ENCODE results near the gene GALNT2.

The GALNT2 gene

DNA sequence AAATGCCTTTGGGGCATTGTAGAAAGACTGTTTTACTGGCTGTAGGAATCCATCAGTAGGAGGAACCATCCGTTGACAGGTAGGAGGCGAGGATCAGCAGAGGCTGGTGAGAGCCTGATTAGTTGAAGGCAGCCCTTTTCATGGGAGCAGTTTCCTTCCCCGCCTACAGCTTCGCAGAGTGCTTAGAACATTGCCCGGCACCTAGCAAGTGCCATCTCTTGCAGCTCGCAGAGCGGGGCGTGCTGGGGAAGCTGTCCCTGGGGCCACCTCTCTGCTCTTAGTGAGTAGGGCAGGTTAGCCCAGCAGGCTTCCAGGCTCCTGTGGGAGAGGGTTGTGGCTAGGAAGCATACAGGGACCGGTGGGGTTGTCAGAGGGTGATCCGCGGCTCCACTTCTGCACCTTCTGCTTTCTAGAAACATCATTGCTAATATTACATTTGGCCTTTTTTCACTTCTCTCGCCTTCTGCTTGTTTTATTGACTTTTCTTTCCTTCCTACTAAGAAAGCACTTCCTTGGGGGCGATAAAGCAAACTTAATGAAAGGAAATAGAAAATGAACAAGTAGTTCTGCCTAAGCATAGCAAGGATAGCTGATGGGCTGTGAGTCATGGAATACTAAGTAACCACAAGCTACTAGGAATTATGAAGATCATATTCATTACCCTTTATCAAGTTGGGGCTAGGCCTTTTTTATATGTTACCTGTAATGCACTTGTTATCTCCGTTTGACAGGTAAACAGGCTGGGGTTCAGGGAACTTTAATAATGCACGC, 176.7 kb downstream of the GALNT2 start:
- DNase-seq = no peak

DNA sequence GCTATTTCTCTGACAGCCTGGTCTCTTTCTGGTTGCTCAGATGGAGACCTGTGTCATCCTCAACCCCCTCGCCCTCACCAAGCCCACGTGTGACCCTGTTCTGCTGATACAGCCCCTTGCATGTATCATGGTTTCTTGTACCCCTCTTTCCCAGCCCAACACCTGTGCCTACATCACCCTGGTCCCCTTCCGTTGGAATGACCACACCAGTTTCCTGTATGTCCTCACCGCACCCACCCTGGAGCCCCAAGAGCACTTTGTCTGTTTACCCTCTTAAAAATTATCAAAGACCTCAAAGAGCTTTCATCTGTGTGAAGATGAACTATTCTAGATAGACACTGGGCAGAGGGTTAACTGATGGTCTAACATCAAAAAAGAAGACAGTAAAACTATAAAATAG, 179.5 kb downstream of the GALNT2 start:
- no peak for DNase-seq

DNA sequence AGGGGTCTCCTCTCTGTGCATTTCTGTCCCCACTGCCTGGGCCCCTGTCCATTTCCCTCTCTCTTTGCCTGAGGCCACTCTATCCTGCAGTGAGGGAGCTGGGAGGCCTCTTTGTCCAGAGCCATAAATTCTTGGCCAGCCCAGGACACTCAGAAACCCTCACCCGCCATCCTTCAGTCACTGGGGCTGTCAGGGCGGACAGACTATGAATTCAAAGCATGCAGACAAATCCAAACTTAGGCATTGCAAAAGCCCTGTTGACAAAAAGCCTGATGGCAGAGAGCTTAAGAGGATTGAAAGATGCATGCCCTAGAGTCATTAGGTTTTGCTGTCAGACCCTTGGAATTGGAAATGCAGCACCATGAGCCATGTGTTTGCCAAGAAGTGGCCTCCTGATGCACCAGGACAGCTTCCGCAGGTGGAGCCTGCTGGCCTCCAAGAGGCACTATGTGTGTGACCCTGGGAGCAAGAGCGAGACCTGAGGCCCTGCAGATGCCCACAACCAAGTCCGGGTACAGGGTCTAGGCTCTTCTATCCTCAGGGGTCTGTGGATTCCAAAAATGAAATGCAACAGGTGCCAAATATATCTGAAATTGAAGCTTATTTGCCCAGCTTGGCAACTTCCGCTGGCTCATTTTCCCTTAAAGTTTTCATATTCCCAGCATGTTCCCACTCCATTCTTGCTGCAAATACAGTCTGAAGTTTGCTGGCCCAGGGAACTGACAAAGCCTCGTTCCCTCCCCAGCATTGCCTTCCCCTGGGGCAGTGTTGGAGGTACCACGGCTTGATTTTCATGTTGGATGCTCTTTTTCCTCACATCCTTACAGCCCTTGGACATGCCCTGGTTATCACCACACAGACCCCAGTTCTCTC, 181.2 kb downstream of the GALNT2 start:
- DNase-seq = no peak

DNA sequence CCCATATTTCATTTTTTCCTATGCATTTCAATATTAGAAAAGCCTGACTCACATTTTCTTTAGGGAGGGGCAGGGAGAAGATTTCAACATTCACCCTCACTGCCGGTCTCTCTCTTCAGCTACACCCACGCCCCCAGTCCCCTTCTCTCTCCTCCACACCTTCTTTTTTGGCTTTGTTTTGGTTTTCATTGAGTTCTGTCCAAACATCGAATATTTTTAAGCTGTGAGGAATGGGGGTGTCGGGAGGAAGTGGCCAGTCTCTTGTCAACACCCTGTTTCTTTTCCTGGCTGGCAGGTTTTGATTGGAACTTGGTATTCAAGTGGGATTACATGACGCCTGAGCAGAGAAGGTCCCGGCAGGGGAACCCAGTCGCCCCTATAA, 181.8 kb downstream of the GALNT2 start:
- no peak for DNase-seq

DNA sequence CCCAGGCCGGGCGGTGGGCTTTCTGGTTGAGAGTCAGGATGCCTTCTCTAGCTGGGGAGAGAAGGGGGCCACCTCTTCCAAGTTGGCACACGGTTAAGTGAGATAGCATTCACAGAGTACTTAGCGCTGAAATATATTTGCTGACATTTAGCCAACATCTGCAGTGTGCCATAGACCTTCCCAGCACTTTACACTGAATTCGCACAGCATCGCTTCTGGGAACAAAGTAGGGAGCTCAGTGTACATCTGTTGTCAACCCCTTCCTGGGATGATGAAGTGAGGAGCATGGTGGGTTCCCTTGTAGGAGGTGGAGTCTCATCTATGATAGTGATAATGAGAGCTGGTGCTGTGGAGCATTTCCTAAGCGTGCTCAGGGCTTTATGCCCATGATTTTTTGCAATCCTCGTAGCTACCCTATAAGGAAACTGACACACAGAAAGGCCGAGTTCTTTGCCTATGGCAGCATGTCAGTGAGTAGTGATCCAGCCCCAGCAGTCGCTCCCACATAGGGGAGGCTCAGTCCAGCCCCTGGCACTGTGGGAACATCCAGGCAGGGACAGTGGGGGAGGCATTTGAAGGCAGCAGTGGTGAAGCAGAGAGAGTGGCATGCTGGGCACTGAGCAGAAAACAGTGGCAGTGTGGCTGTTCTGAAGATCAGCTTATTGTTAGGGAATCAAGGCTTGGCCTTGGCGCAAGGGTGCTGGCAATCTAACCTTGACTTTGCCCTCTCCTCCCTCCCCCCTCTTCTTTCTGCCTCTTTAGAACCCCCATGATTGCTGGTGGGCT, 182.8 kb downstream of the GALNT2 start:
- DNase-seq = no peak

DNA sequence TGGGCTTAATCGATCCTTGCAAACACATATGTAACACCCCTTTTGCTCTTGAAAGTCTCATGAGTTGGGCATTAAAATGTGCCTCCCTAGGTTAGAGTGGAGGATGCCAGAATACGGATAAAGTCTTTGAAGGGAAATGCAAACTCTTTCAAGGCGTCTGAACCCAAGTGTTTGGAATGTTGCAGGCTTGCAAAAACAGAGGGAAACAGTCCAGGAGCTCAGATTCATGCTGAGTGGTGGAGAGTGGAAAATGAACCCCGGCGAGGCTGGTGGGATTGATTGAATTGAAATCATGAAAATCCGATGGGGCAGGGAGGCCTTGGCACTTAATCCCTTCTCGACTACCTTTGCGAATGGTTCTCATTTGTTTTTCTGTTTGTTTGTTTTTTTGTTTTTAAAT, 183.6 kb downstream of the GALNT2 start:
- no peak for DNase-seq

DNA sequence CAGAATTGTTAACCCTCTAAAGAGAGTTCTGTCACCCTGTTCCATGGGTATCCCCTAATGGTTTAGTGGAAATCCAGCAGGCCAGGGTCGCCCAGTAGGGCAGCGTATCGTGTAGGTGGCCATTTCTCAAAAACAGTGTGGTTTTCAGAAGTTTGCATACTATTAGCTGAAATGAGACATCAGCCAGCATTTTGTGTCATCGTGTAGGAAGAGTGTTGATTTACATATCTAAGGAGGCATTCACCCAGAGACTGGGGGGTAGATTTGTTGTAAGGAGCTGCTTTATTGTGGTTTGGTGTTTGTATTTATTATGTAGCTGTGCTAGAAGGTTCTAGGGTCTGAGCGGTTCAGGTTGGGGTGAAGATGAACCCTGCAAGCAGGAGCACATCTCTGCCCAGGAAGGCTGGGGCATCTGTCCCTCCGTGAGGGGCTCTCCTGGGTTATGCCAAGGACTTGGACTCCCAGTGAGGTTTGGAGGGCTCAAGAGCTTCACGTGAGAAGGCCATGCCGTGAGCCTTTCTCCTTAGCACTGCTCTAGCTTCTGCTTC, 184.7 kb downstream of the GALNT2 start:
- no peak for DNase-seq

DNA sequence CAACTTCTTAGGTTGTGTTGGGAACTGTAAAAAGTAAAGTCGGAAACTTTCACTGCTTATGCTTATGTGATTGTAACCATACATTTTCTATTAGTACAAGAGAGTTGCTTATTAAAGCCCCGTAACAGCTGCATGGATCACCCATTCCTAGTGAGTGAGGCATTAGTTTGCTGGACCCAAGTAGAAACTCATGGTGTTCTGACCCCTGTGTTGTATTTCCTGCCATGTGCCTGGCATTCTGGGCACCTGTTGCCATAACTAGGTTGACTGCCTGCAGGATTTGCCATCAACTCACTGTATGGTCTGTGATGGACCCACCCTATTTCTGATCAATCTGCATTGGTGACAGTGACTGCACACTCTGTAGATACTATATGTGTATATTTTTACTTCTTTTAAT, 186.1 kb downstream of the GALNT2 start:
- no peak for DNase-seq

DNA sequence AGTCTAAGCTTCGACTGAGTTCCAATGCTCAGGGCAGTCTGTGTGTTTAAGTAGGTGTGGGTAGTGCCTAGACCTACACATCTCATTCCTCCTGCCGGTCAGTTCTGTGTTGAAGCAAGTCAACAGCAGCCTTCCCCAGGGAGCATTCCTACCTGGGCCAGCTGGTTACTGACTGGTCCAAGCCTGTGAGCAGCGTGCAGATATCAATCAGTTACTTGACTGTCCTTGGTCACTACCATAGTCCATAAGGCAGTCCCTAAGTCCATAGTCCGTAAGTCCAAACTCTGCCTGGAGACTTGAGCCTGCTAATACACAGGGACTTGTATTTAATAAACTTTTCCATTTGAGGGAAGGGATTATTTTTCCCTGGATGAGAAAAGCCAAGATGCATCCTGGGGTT, 187.2 kb downstream of the GALNT2 start:
- DNase-seq = no peak

DNA sequence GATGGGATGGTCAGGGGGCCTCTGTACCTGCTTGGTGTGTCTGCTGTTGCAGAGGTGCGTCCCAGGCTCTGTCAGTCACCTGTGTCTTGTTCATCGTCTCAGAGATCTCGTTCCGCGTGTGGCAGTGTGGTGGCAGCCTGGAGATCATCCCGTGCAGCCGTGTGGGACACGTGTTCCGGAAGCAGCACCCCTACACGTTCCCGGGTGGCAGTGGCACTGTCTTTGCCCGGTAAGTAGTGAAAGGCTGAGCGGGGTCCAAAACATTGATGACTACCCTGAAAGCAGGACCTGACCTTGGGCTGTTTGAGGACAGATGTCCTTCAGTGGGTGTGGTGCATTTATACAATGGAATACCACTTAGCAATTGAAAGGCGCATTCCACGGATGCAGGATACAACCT, 188.1 kb downstream of the GALNT2 start:
- DNase-seq = no peak

DNA sequence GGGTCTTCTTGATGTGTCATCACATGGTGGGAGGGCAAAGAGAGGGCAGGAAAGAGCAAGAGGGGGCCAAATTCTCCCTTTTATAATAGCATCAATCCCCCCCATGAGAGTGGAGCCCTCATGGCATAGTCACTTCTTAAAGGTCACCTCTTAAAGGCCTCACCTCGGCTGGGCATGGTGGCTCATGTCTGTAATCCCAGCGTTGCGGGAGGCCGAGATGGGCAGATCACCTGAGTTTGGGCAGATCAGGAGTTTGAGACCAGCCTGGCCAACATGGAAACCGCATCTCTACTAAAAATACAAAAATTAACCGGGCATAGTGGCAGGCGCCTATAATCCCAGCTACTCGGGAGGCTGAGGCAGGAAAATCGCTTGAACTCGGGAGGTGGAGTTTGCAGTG, 189.0 kb downstream of the GALNT2 start:
- no peak for DNase-seq

DNA sequence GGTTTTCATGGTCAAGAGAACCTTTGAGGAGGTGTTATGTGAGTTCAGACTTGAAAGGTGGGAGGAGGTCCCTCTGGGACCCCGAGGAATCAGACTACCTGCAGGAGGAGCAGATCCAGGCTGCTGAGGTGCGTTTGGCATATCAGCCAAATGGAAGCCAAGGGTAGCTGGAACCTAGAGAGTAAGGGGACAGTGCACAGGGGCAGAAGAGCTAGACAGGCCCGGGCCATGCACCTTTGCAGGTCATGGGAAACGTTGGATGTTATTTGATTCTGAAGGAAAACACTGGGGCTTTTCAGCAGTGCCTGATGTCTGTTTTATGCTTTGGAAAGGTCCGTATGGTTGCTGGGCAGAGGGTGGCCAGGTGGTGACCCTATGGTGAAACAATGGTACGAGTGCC, 189.9 kb downstream of the GALNT2 start:
- DNase-seq = no peak

DNA sequence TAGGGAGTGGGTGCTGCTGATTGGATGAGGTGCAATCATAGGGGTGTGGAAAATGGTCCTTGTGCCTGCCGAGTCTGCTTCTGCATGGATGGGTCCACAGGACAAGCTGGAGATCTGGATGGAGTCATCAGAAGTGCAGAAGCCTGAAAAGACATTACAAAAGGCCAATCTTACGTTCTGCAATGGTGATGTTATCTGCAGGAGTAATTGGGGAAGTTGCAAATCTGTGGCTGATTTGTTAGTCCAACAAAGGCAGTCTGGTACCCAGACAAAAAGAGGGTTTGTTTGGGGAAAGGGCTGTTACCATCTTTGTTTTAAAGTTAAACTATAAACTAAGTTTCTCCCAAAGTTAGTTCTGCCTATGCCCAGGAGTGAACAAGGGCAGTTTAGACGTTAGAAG, 192.6 kb downstream of the GALNT2 start:
- DNase-seq = no peak

DNA sequence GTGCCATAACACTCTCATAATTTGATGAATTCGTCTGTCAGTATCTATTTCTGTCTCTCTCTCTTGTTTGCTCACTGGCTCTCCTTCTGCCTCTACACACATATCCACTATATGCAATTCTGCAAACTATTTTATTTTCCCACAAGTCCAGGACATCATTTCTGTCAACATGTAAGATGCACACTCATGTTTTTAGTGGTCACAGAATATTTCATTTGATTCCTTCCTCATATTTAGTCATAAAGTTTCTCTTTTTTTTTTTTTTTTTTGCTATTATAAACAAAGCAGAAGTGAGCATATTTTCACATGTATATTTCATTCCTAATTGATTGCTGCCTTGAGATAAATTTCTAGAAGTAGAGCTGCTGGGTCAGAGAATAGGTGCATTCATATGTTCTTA, 193.8 kb downstream of the GALNT2 start:
- DNase-seq = no peak

DNA sequence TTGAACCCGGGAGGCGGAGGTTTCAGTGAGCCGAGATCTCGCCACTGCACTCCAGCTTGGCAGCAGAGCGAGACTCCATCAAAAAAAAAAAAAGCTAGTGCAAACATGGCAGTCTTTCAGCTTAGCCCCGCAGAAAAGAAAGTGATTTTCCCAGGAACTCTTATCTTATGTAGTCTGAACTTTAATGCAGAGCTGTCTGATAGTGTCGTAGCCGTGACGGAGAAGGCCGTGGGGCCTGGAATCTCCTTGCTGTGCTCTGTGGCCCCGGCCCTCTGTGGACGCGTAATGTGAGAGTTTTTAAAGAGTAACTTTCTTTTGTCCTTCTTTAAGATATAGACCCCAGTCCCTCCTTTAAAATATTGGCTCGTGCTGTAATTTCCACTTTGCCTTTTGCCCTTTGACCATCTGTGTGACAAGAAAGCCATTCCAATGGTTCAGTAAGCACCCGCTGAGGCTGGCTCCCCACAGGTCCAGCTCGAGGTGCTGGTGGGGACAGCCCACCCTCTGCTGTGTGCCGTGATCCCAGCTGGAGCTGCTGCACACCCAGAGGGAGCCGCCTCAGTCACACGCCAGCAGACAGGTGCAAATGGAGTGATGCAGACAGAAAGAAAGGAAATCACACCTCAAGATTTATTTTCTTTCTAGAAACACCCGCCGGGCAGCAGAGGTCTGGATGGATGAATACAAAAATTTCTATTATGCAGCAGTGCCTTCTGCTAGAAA, 195.1 kb downstream of the GALNT2 start:
- DNase-seq = no peak

DNA sequence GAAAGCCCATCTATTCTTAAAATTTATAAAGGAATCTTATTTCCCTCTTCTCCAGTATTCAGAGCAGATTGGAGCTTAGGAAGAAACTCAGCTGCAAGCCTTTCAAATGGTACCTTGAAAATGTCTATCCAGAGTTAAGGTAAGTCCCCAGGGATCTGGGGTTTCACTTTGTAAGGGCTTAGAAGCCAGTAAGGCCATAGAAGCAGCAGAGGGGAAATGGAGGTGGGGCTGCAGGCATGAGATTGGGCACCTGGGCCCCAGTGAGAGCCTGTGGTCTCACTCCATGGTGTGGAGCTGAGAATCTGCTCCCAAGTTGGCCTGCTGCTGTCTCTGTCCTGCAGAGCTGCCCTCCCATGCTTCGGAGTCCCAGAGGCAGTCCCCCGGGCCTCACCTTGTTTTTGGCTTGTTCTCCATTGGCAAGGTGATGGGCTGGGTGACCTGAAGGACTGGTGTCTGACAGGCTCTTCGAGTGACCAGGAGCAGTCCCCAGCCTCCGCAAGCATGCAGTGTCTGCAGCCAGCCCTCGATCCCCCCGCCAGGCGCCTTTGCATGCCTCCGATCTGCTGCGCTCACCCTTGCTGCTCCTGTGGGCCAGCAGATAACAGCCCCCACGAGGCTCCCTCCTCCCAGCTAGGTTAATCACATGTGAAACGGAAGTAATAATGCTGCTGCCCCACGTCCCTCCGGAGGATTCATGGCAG, 196.0 kb downstream of the GALNT2 start:
- DNase-seq = no peak

DNA sequence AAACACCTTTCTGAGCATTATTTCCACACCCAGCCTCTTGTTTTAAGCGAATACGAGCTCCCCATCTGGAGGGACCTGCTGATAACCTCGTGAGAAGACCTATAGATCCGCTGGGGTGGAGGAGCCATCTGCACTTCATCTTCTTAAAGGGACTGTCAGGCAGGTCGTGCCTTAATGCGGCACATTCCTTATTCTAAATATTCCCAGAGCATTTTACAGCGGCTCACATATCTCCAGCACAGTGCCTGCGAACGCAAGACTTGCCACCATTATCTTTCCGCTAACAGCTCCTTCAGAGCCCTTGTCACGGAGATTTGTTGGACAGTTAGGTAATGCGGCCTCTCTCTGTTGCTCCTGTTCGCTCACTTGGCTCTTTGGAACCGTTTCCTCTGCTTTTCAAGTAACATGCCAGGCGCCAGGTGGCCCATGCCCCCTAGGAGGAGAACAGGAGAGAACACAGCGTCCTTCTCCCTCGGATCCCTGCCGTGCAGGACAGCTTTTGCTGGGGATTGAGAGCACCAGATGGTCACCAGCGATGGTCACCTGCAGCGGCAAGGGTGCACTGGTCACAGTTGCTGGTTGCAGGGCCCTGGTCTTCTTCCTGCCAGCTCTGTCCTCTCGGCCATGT, 196.6 kb downstream of the GALNT2 start:
- no peak for DNase-seq

DNA sequence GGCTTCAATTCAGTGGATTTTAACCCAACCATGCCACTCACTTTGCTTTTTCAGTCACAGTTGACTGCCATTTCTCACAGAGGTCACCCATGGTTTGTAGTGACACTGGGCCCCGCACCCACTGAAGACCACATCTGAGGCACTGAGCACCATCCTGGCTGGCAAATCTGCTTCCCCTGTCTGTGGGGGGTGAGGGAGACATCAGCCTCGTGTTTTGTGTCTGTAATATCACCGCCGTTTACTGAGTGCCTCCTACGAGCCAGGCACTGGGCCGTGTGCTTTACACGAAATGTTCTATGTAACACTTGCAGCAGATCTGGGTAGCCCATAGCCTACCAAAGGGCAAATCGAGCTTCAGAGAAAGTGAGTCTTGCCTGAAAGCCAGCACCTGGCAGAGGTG, 197.3 kb downstream of the GALNT2 start:
- no peak for DNase-seq

DNA sequence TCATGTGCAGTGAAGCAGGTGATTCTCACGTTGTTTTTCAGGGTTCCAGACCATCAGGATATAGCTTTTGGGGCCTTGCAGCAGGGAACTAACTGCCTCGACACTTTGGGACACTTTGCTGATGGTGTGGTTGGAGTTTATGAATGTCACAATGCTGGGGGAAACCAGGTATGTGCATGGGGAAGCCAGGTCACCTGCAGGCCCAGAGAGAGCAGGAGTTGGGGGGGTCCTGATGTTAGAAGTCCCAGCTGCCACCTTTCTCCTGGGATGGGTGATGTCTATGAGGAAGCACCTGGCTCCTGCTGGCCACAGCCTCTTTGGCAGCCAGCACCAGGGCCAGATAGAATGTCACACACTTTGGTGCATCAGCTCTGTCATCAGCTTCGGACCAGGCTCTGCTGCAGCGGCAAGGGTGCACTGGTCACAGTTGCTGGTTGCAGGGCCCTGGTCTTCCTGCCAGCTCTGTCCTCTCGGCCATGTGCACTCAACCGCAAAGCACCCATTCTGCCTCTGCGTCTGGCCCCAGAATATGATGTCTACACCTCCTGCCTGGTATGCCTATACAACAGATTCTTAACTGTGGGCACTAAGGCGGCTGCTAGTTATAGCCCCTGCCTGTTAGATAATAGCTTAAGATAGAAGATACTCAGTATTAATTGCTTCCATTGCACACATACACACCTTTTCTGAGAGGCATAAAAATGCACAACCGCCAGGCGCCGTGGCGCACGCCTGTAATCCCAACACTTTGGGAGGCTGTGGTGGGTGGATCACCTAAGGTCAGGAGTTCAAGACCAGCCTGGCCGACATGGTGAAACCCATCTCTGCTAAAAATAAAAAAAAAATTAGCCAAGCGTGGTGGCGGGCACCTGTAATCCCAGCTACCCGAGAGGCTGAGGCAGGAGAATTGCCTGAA, 198.4 kb downstream of the GALNT2 start:
- no peak for DNase-seq

DNA sequence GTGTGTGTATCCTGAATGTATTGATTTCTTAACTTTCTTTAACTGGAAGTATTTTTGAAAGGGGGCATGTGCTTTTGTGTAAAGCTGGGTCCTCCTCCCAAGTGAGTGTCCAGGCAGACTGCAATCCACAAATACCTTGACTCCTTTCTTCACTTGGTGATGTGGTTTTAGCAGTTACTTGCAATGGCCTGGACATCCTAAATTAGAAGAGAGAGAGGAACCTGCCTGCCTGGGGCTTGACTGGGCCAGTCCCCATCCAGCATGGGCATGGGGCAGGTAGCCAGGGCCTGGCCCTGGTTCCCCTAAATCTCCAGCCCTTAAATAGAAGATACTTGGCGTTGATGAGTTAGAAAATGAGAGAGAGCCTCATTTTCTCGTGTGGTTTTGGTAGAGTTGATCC, 199.4 kb downstream of the GALNT2 start:
- no peak for DNase-seq
